Urinary bladder (tissue), 4 donors: ENCODE data around the gene PCDHB10. TPM values are rescaled to one million over a fixed set of nuclear protein-coding genes. Genes with fewer than 3 reads are reported as not detected.
A peak's percentile ranks its signal among the peaks of the same experiment; 100 is the strongest.
"Not testable (repeated sequence)": the region's sequence is repeated elsewhere in the genome, so short reads cannot be mapped to it uniquely, and the experiment has no call there.

Experiments
- DNase-seq: peaks from one replicate; pipeline ENCODE4 v3.0.0-alpha.2; 2015; ENCODE audit errors: extremely low spot score
- H3K27ac ChIP-seq: one replicate; pipeline ENCODE4 v1.5.1; 2013; ENCODE audit warnings: low read depth, mild to moderate bottlenecking, moderate library complexity
- H3K36me3 ChIP-seq: one replicate; pipeline ENCODE4 v1.6.1; 2013; ENCODE audit warnings: mild to moderate bottlenecking, moderate library complexity; ENCODE audit not compliant: insufficient read depth
- H3K4me1 ChIP-seq: one replicate; pipeline ENCODE4 v1.6.1; 2013; ENCODE audit warnings: mild to moderate bottlenecking, moderate library complexity; ENCODE audit not compliant: insufficient read depth
- H3K4me3 ChIP-seq: one replicate; pipeline ENCODE4 v1.5.1; 2013; ENCODE audit warnings: low read depth, low read length
- WGBS: extraction: QIAGEN DNeasy Blood & Tissue Kit; methylation state at CpG from one replicate; pipeline ENCODE4 v1.1.7; 2013; 5-methylcytosine and 5-hydroxymethylcytosine counted together
- polyA plus RNA-seq: library from polyadenylated mRNA; stranded (reverse); fragments of 200-250 nt; gene quantifications from one replicate; pipeline ENCODE4 v1.2.3, GENCODE V29; 2013
- total RNA-seq: library from RNA; depleted of rRNA; stranded (reverse); fragments of >200 nt; gene quantifications from one replicate; pipeline ENCODE4 v1.2.3, GENCODE V29; 2014
- donor health status: healthy with polysubstance abuse.
- donor health status: healthy.

The PCDHB10 gene
- total RNA-seq (5.0 TPM), polyA plus RNA-seq (5.1 TPM)

GRCh38 chr5:141192110-141192725, at the start of gene PCDHB10:
Gene PCDHB10 (plus strand): TSS chr5:141192353. CDS start chr5:141192553, 200 bp downstream.
- Histone ChIP-seq H3K36me3 (no peaks in the 10 kb centered on the region), H3K4me1 (no peaks in the 10 kb centered on the region), H3K4me3 (no peak within 1 kb of the TSS), H3K27ac (no peak within 1 kb of the TSS)
- DNase-seq, result no peak
- 4% methylated on average over 10 of the region's 10 CpGs for WGBS

- H3K27ac ChIP-seq, result no peak within 1 kb of the TSS
- no peak within 1 kb of the TSS for H3K4me3 ChIP-seq
- no peak for DNase-seq
- 12% methylated on average over 18 of the region's 18 CpGs for WGBS
- no peaks in the 10 kb centered on the region for H3K36me3 ChIP-seq
- no peaks in the 10 kb centered on the region for H3K4me1 ChIP-seq
Observed at GRCh38 chr5:141149812-141150211, 42.3 kb upstream of the PCDHB10 start, which contains the start of gene PCDHB6. Gene PCDHB6 (plus strand): TSS chr5:141150057. CDS start chr5:141150258, 201 bp downstream.

GRCh38 chr5:141150224-141150992, 41.7 kb upstream of the PCDHB10 start:
- WGBS, result 40% methylated on average over 33 of the region's 33 CpGs
- no peak for DNase-seq
- H3K36me3 ChIP-seq, result no peaks in the 10 kb centered on the region
- no peaks in the 10 kb centered on the region for H3K4me1 ChIP-seq
- no peak overlapping the region for H3K4me3 ChIP-seq
- no peak overlapping the region for H3K27ac ChIP-seq

GRCh38 chr5:141150993-141151325, 41.2 kb upstream of the PCDHB10 start:
- Histone ChIP-seq H3K4me3 (no peak overlapping the region), H3K4me1 (no peaks in the 10 kb centered on the region), H3K36me3 (no peaks in the 10 kb centered on the region), H3K27ac (no peak overlapping the region)
- 32% methylated on average over 13 of the region's 13 CpGs for WGBS
- DNase-seq, result no peak

GRCh38 chr5:141151632-141152031, 40.5 kb upstream of the PCDHB10 start:
- 36% methylated on average over 35 of the region's 41 CpGs for WGBS

GRCh38 chr5:141152096-141152495, 40.1 kb upstream of the PCDHB10 start:
- H3K27ac ChIP-seq, DNase-seq, H3K4me3 ChIP-seq, H3K36me3 ChIP-seq, H3K4me1 ChIP-seq: not testable (repeated sequence)
- 30% methylated on average over 36 of the region's 36 CpGs for WGBS

More at GRCh38 chr5:141151632-141152031, 40.5 kb upstream of the PCDHB10 start:
- not testable (repeated sequence) for DNase-seq, H3K27ac ChIP-seq, H3K36me3 ChIP-seq, H3K4me1 ChIP-seq, H3K4me3 ChIP-seq

- no peak overlapping the region for H3K27ac ChIP-seq
- no peaks in the 10 kb centered on the region for H3K4me1 ChIP-seq
- DNase-seq, result no peak
- no peak overlapping the region for H3K4me3 ChIP-seq
- 34% methylated on average over 21 of the region's 21 CpGs for WGBS
- H3K36me3 ChIP-seq, result no peaks in the 10 kb centered on the region
Observed at GRCh38 chr5:141155540-141156374, 36.4 kb upstream of the PCDHB10 start.

GRCh38 chr5:141157356-141157755, 34.8 kb upstream of the PCDHB10 start:
- H3K4me1 ChIP-seq, H3K27ac ChIP-seq, H3K36me3 ChIP-seq, DNase-seq, H3K4me3 ChIP-seq: not testable (repeated sequence)
- 37% methylated on average over 38 of the region's 38 CpGs for WGBS

- H3K4me1 ChIP-seq, H3K27ac ChIP-seq, DNase-seq, H3K4me3 ChIP-seq, H3K36me3 ChIP-seq: not testable (repeated sequence)
- WGBS, result 37% methylated on average over 19 of the region's 28 CpGs
Observed at GRCh38 chr5:141157901-141158300, 34.3 kb upstream of the PCDHB10 start.

- Histone ChIP-seq H3K36me3 (no peaks in the 10 kb centered on the region), H3K27ac (no peak within 1 kb of the TSS), H3K4me3 (peak within 1 kb of the TSS; percentile 4), H3K4me1 (no peaks in the 10 kb centered on the region)
- DNase-seq, result no peak
- WGBS, result 27% methylated on average over 20 of the region's 20 CpGs
Observed at GRCh38 chr5:141172381-141173204, 19.6 kb upstream of the PCDHB10 start, which contains the start of gene PCDHB7. Gene PCDHB7 (plus strand): TSS chr5:141172644. CDS start chr5:141172836, 192 bp downstream.

- not testable (repeated sequence) for H3K36me3 ChIP-seq, DNase-seq, H3K4me1 ChIP-seq, H3K27ac ChIP-seq, H3K4me3 ChIP-seq
- 40% methylated on average over 79 of the region's 79 CpGs for WGBS
Observed at GRCh38 chr5:141174291-141175104, 17.7 kb upstream of the PCDHB10 start.

- WGBS, result 72% methylated on average over 1 of the region's 1 CpG
- Histone ChIP-seq H3K27ac (no peak overlapping the region), H3K36me3 (no peaks in the 10 kb centered on the region), H3K4me1 (no peaks in the 10 kb centered on the region), H3K4me3 (no peak overlapping the region)
- no peak for DNase-seq
Observed at GRCh38 chr5:141175933-141176332, 16.2 kb upstream of the PCDHB10 start.
